Medulla oblongata (tissue), 1 donor: Measurements from ENCODE around the gene FAM118A.
"Not testable (repeated sequence)": the region's sequence is repeated elsewhere in the genome, so short reads cannot be mapped to it uniquely, and the experiment has no call there.

ENCODE experiments used
- DNase-seq: peaks from one replicate; pipeline ENCODE4 v3.0.0-alpha.2; 2015; ENCODE audit errors: extremely low spot score

Gene FAM118A

DNA sequence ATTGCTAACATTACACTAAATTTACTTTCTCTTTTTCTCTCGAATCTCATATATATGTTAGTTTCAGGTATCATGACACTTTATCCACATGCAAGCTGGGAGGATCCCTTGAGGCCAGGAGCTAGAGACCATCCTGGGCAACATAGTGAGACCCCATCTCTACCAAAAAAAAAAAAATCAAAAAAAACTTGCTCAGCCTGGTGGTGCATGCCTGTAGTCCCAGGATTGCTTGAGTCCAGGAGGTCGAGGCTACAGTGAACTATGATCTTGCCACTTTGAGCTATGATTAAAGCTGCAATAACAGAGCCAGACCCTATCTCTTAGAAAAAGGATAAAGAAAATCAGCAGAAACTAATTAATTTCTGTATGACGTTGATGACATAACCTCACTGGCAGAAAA lies 28.7 kb upstream of the FAM118A start:
- no peak for DNase-seq

DNA sequence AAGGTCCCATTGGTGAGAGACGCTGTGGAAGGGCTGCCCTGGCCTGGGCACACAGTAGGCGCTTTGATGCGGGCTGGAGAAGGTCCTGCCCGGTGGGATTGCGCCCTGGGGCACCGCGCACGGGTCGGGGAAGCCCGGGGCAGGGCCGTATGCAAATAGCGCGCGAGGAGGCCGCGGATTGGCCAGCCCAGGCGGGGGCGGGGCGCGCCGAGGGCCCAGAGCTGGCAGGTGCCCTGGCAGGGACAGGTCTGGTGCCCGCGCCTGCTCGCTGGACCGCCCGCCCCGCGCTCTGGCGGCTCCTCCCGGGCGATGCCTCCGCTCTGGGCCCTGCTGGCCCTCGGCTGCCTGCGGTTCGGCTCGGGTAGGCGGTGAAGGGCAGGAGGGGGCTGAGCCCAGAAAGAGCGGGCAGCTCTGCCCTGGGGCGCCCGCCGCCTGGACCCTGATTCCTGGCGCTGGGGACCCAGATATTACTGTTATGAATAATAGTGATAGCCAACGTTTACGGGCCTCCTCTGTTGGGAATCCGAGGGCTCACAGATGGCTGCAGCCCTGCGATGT lies 24.9 kb upstream of the FAM118A start, which contains the start of gene UPK3A:
TSS of gene UPK3A (plus strand) at position 245 of the 558 bp plus-strand sequence. CDS start at position 310, 65 bp downstream.
- peak; percentile 56 for DNase-seq

DNA sequence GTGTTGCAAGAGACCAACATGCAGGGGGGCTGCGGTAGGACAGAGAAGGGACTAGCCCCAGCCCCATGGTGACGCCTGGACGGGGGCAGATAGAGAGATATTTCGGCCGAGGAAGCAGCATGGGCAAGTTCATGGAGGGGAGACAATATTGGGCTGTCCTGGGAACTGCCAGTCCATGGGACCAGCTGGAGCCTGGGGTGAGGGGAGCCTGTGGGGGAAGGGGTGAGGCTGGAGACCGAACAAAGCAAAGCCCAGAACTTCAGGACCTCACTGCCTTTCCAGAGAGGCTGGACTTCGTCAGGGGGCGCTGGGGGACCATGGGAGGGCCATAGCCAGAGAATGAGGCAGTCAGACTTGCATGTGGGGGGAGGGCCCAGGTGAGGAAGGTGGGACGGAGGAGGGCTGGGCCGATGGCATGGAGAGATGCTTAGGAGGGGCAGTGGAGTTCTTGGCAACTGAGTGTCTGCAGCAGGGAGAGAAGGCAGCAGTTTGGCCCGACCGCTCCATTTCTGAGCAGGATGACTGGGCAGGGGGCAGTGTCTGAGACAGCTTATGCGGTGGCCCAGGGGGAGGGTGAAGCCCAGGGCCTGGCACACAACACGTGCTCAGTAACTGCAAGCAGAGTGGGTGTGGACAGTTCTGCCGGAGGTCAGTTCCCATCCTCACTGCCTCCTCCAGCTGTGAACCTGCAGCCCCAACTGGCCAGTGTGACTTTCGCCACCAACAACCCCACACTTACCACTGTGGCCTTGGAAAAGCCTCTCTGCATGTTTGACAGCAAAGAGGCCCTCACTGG lies 24.3 kb upstream of the FAM118A start:
- DNase-seq = no peak

DNA sequence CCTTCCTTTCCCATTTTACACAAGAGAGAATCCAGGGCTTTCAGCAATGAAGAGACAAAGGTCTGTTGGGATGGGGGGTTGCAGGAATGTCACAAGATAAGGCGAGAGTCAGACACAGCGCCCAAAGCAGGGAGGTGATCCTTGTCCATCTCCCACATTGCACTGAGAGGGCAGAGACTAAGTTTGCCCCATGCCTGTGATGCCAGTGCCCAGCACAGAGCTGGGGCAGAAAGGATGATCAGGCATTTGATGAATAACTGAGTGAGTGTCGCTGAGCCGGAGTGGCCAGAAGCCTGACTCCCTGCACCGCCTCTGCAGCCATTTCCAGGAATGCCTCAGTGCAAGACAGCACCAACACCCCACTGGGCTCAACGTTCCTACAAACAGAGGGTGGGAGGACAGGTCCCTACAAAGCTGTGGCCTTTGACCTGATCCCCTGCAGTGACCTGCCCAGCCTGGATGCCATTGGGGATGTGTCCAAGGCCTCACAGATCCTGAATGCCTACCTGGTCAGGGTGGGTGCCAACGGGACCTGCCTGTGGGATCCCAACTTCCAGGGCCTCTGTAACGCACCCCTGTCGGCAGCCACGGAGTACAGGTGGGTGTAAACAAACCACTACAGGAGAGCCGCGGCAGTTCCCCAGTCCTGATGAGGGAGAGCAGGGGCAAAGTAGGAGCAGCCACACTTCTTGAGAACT lies 22.7 kb upstream of the FAM118A start:
- DNase-seq = no peak

DNA sequence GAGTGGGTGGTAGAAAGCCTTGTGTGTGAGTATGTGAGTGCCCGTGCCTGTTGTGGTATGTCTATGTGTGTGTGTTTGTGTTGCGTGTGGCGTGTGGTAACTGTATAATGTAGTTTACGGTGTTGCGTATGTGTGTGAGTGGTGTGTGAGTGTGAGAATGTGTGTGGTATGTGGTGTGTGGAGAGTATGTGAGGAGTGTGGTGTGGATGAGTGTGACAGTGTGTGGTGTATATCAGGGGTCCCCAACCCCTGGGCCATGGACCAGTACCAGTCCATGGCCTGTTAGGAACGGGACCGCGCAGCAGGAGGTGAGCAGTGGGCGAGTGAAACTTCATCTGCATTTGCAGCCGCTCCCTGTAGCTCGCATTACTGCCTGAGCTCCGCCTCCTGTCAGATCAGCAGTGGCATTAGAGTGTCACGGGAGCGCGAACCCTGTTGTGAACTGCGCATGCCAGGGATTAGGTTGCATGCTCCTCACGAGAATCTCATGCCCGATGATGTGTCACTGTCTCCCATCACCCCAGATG lies 19.3 kb upstream of the FAM118A start:
- DNase-seq = no peak

DNA sequence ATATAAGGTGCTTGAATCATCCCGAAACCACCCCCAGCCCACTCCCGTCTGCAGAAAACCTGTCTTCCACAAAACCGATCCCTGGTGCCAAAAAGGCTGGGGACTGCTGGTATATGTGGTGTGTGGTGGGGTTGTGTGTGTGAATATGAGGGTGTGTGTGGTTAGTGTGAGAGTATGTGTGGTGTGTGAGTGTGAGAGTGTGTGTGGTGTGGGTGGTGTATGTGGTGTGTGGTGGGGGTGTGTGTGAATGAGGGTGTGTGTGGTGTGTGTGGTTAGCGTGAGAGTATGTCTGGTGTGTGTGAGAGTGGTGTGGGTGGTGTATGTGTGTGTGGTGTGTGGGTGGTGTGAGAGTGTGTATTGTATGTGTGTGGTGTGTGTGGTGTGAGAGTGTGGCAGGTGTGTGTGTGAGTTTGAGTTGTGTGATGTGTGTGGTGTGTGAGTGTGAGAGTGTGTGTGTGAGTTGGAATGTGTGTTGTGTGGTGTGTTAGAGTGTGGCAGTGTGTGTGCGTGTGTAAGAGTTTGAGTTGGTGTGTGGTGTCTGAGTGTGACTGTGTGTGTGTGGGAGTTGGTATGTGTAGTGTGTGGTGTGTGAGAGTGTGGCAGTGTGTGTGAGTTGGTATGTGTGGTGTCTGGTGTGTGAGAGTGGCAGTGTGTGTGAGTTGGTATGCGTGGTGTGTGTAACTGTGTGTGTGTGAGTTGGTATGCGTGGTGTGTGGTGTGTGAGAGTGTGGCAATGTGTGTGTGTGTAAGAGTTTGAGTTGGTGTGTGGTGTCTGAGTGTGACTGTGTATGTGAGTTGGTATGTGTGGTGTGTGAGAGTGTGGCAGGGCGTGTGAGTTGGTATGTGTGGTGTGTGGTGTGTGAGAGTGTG lies 18.4 kb upstream of the FAM118A start:
- DNase-seq = no peak

DNA sequence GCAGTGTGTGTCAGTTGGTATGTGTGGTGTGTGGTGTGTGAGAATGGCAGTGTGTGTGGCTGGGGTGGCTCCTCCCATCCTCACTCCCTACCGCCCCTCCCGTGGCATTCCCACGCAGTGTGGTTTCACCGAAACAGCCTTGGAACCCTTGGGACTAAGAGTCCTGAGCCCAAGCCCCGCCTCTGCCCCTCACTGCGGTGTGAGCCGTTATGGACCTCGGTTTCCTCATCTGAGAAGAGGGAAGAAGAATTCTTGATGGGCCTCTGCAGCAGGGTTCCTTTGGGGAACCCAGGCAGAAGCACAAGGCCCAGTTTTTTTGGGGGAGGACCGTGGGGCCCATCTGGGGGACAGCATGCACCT lies 17.8 kb upstream of the FAM118A start:
- DNase-seq = no peak

DNA sequence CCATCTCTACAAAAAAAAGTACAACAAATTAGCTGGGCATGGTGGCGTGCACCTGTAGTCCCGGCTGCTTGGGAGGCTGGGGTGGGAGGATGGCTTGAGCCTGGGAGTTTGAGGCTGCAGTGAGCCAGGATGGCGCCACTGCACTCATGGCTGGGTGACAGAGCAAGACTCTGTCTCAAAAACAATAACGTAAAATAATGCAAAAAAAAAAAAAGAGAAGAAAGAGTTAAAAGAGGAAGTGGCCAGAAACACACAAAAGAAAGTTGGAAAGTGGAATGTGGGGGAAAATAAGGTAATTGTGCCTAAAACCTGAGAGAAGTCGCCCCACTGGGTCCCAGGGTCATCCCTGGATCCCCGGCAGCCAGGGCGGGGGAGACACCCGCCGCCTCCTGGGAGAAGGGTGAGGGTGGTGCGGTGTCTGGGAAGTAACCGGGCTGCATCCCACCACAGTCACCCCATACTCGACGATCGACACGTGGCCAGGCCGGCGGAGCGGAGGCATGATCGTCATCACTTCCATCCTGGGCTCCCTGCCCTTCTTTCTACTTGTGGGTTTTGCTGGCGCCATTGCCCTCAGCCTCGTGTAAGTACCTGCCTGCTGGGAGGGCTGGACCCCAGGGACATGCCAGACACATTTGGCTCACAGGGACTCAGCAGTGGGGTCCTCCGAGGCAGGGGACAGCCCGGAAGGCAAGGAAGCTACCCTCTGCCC lies 16.8 kb upstream of the FAM118A start:
- no peak for DNase-seq

DNA sequence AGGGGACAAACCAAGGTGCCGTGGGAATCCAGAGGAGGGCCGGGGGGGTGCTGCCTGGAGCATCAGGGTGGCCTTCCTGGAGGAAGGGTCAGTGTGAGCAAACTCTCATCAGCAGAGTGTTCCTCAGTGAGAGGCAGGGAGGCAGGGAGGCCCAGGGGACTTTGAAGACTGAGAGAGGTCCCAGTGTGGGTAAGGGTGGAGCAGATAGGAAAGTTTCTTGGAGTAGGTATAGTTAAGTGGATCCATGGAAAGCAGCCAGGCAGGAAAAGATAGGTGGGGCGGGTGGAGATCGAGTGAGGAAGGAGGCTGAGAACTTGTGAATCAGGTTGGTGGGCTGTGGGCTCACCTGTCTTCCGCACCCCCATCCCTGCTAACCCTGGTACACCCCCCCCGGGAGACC lies 15.7 kb upstream of the FAM118A start:
- DNase-seq = no peak

DNA sequence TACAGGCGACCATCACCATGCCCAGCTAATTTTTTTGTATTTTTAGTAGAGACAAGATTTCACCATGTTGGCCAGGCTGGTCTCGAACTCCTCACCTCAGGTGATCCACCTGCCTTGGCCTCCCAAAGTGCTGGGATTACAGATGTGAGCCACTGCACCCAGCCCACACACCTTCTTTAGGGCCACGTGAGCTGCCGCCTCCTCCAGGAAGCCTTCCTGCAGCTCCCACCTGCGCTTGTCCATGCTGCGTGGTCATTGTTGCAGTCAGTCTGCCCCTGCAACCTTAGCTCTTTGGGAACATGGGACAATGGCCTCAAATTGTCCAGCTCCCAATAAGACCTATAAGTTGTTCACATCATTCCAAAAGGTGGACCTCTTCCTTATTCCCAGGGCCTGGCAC lies 14.7 kb upstream of the FAM118A start:
- not testable (repeated sequence) for DNase-seq

DNA sequence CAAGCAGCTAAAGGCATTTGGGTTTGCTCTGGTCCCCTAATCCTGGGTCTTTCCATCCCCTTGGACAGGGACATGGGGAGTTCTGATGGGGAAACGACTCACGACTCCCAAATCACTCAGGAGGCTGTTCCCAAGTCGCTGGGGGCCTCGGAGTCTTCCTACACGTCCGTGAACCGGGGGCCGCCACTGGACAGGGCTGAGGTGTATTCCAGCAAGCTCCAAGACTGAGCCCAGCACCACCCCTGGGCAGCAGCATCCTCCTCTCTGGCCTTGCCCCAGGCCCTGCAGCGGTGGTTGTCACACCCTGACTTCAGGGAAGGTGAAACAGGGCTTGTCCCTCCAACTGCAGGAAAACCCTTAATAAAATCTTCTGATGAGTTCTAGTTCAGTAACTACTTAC lies 14.2 kb upstream of the FAM118A start:
- no peak for DNase-seq

DNA sequence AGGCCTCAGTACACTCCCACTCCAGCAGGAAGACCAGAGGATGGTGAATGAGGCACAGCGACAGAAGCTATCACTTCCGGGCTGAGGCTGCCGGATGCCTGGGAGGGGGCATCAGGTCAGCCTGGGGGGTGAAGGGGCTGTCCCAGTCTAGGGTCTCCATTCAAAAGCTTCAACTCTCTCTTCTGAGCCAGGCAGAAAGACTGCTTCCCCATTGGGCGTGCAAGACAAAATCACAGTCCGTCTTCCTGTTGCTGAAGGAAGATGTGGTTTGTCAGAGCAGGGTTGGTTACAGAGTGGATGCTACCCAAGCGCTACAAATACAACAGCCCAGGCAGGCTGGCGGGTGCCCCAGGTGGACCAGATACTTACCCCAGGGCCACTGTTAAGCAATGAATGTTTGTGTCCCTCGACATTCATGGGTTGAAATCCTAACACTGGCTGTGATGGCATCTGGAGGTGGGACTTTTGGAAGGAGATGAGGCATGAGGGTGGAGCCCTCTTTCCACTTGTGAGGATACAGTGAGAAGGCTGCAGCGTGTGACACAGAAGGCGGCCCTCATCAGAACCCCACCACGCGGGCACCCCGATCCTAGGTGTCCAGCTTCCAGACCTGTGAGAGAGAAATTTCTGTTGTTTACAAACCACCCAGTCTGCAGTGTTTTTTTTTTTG lies 13.0 kb upstream of the FAM118A start:
- peak; percentile 49 for DNase-seq

DNA sequence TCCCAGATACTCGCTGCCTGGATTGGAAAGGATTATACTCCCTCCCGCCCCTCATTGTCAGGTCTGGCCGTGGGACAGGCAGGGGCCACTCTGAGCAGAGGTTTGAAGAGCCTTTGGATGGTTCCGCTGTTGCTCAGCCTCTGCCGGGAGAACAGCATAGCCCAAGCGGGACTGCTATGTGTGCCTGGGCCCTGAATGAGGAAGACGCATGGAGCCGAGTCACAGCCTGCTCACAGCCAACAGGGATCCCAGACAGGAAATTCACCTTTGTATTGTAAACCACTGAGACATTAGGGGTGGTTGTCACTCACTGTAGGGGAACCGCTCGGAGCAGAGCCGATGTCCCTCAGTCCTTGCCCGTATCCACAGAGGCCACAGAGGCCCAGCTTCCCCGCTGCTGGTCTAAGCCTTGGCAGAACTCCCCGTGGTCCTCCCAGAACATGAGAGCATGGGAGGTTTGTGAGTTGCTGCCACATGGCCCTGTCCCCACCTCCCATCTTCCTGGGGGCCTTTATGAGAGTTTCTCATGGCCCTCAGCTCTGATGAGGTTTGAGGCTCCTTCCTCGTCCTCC lies 10.7 kb upstream of the FAM118A start:
- DNase-seq = no peak

DNA sequence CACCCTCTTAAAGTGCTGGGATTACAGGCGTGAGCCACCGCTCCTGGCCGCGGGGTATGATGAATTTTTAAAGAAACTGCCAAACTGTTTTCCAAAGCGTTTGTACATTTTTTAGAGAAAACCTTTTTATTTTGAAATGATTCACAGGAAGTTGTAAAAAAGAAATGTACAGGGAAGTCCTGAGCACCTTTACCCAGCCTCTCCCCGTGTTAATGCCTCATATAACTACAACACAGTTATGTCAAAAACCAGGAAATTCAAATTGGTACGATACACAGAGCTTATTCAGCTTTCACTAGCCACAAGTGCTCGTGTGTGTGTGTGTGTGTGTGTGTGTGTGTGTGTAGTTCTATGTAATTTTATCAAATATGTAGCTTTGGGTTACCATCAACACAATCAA lies 7.0 kb upstream of the FAM118A start:
- DNase-seq = no peak

DNA sequence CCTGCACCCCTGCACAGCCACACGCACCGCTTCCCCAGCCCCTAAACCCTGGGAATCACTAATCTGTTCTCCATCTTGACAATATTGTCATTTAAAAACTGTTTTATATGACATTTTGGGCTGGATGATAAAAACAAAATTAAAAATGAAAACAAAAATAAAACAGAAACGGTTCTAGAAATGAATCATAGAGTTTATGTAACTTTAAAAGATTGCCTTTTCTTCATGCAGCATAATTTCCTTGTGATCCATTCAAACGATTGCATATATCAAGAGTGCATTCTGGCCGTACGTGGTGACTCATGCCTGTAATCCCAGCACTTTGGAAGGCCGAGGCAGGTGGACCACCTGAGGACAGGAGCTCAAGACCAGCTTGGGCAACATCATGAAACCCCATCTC lies 6.6 kb upstream of the FAM118A start:
- no peak for DNase-seq

DNA sequence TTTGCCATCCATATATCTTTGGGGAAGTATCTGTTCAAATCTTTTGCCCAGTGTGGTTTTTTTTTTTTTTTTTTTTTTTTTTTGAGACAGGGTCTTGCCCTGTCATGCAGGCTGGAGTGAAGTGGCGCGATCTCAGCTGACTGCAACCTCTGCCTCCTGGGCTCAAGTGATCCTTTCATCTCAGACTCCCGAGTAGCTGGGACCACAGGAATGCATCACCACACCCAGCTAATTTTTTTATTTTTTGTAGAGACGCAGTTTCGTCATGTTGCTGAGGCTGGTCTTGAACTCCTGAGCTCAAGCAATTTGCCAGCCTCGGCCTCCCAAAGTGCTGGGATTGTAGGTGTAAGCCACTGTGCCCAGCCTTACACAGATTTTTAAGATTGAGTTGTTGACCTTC lies 4.8 kb upstream of the FAM118A start:
- DNase-seq = no peak

DNA sequence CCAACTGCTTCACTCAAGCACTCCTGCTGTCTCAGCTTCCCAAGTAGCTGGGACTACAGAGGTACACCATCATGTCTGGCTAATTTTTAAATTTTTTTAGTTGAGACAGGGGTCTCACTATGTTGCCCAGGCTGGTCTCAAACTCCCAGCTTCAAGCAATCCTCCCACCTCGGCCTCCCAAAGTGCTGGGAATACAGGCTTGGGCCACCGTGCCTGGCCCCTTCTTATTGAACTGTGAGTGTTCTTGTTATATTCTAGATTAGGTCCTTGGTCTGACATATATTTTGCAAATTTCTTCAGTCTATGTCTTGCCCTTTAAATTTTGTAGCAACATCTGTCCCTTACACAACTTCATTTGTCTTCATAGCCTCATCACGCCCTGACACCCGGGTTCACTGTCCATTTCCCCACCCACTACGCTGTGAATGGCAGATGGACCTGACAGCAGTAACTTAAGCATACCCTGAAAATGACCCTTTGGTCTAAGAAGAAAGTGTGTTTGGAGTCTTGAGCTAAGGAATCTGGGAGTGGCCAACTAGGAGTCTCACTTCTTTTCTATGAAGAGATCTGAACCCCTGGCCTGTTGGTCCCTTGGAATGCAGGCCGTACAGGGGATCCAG lies 4.2 kb upstream of the FAM118A start:
- no peak for DNase-seq

DNA sequence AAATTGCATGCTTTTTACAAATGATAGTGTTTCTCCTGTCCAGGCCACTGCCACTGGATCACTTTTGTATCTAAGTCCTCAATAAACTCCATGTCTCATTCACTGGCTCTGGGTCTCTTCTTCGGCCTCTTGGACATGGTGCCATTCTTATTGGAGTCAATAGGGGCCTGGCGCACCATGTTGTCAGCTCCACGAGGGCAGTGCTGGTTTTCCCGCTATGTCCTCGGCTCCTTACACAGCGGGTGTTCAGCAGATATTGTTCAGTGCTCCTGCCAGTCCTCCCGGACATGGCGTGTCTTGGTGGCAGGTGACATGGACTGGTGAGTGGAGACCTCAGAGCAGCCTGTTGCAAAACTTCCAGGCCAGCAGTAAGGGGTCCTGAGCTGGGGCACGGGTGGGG lies 3.6 kb upstream of the FAM118A start:
- no peak for DNase-seq

DNA sequence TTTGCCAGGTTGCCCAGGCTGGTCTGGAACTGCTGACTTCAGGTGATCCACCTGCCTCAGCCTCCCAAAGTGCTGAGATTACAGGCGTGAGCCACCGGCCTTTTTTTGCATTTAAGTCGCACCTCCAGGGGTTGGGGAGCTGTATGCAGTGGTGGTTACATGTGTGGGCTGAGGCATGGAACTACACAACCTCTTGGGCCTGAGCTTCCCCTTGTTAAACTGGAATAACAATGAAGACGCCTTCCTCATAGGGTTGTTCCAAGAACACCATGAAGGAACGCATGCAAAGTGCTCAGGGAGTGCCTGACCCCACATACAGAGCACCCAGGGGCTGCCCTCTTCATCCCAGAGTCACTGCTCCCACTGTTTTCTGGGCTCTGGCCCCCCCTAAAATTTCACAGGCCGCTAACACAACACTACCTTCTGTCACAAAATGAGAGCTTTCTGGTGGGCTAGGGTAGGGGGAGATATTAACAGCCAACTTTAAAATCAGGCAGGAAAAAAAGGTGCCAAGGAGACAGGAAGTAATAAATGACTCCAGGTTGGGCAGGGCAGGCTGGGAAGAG lies 1.3 kb upstream of the FAM118A start:
- DNase-seq = no peak
